Retina (tissue), 1 donor: ENCODE results near the gene EDN1.

Source experiments
- DNase-seq: peaks from one replicate; pipeline ENCODE4 v3.0.0-alpha.2; 2016

EDN1 gene

DNA sequence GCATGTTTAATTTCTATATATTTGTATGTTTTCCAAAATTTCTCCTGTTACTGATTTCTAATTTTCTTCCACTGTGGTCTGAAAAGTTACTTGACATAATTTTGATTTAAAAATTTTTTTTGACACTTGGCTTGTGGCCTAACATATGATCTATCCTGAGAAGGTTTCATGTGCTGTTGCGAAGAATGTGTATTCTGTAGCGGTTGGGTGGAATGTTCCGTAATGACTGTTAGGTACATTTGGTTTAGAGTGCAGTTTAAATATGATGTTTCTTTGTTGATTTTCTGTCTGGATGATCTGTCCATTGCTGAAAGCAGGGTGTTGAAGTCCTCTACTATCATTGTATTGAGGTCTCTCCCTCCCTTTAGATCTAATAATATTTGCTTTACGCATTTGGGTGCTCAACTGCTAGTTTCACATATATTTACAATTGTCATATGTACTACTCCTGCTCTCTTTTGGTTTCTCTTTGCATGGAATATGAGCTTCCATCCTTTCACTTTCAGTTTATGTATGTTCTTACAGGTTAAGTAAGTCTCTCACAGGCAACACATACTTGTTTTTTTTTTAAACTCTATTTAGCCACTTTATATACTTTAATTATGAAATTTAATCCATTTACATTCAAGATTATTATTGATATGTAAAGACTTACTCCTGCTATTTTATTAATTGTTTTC, 19.5 kb upstream of the EDN1 start:
- DNase-seq, result no peak

GRCh38 chr6:12271594-12271993, 18.6 kb upstream of the EDN1 start:
- DNase-seq, result no peak

GRCh38 chr6:12271997-12272396, 18.2 kb upstream of the EDN1 start:
- no peak for DNase-seq

DNA sequence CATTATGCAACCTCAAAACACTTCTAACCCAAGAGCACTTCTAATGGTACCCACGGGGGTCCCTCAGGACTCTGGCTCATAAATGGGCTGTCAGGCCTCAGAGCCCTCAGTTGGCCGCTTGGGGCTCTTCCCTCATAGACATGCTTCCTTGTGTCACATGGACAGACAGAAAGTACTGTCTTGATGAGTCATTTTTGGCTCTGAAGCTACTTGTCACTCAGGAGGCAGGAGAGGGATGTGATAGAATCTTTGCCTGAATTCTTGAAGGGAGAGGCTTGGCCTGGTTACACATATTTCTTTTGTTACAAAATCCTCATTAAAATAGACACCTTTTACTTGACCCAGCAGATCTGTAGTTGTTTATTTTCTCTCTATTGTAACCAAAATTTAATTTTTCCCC, 15.1 kb upstream of the EDN1 start:
- no peak for DNase-seq

DNA sequence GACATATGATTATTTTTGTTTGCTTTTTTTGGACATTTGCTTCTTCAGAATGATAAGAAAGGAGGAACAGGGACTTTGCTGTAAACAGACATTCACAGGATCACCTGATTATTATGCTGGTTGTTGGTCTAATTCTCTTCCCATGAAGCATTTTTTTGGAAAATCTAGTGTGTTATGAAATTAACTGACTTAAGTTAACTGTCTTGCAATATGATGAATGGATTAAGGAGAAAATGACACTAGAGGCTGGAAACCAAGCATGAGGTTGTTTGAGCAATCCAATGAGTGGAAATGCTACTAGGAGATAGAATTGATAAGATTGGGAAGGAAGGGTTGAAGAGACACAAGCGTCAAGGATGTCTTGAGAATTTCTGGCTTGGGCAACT, 13.2 kb upstream of the EDN1 start:
- no peak for DNase-seq

- no peak for DNase-seq
Measured at GRCh38 chr6:12277386-12277785, 12.8 kb upstream of the EDN1 start.

DNA sequence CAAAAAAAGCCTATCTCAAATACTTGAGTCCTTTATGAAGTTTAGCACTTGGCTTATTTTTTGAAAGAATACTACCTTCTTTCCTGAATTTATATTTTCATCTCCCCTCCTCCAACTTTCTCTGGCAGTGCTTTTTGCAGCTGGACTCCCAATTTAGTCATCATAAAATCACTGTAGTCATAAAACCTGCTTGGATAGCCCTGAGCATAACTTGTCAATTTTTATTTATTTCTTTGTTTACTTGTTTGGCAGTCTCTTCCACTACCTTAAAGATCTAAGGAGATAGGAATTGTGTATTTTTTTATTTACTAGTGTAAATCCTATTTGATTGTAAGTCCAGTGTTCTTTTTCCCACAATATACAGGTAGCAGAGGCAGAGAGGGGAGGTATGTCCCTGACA, 11.2 kb upstream of the EDN1 start:
- no peak for DNase-seq

DNA sequence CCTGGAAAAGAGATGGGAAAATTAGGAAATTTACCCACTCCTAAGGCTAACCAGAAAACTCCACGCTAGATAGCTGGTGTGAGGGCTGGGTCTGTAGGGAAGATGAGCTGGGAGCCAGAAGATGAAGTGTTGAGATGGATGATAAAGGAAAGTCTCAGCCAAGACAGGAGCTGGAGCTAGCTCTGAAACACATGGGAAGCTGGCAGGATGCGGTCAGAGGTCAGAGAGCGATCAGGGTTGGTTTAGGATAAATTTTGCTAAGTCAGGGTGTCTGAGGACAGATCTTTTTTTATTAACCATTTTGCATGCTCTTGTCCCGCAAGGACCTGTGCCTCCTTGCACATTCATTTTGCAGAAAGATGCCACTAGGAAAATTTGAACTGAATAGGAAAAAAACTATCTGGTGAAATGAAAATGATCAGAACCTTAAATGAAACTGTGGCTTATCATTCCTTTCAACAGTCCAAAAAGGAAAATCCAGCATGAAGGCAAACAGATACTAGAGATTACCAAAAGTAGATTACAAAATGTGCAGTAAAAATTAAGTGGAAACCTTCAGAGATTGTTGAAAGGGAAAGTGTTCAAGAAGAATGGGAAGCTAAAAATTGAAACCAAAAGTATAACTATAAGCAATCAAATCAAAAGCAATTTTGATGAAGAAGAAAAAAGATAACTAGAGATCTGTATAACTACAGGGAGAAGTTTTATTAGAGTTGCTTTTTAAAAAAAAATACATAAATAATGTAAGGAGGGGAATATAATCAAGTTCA, 10.7 kb upstream of the EDN1 start:
- no peak for DNase-seq

GRCh38 chr6:12280458-12280857, 9.7 kb upstream of the EDN1 start:
- DNase-seq, result no peak

DNA sequence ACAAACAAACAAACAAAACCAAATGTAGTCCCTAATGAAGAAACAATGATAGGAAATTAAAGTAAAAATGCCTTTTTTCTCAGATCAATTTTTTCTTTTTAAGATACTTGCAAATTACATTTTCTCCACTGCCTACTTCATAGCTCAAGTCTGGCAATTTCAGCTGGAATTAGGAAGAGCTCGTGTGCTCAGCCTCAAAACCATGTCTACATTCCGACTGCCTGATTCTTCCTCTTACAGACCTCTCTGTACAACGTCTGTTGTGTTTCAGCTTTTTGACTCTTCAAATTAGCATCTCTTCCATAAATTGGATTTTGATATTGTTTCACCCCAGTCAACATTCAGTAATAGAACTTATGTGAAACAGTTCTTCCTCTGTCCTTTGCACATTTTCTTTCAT, 9.3 kb upstream of the EDN1 start:
- no peak for DNase-seq

DNA sequence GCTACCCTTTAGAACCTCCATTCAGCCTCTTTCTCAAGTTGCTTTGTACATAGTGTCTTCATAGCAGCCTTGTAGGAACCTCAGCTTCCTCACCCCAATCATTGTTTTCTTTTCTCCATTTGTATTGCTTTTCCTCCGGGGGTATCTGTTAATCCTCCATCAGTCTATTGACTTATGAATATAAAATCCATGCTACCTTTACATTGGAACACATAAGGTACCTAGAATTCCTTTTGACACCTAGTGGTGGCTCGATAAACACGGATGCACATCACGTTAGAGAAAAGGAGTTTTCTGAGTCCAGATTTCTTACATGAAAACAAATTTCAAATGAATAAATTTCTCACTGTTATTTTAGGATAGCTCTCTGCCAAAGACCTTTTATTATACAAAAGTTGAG, 6.3 kb upstream of the EDN1 start:
- no peak for DNase-seq

DNA sequence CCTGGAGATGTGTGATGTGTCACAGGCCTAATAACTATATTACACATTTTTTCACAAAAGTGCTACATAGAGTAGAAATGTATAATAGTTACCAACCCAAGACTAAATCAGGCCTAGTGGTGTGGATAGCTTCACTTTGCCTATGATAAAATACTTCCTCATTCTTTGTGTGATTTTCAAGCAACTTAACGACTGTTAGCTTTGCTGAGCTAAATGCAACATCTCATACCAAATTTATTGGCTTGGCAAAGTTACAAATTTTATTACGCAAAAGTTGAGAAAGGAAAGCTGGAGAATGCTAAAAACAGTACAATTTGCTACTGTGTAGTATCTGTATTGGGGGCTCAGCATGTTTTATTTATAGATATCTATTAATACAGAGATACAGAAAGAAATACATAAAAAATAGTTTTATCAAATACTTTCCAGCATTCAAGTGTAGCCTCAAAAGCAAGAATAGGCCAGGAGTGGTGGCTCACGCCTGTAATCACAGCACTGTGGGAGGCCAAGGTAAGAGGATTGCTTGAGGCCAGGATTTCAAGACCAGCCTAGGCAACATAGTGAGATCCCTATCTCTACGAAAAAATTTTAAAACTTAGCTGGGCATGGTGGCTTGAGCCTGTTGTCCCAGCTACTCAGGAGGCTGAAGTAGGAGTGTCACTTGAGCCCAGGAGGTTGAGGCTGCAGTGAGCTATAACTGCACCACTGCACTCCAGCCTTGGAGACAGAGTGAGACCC, 3.6 kb upstream of the EDN1 start:
- no peak for DNase-seq

DNA sequence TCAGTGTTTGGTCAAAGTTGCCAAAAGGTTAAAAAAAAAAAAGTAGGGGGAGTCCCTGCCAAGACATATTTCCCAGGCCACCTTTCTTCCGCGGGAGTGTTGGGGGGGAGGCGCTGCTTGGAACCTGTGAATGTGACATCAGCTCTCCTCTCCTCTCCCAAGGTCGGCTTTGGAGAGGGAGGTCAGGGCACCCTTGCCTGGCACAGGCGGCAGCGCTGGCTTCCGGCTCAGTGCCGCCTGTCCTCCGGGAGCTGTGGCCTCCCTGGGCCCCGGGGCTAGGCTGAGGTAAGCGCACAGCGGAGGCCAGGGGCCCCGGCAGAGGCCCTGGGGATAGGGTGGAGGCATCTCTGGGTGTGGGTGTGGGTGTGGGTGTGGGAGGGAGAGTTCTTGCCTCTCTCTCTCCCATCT, 1.9 kb upstream of the EDN1 start:
- no peak for DNase-seq

DNA sequence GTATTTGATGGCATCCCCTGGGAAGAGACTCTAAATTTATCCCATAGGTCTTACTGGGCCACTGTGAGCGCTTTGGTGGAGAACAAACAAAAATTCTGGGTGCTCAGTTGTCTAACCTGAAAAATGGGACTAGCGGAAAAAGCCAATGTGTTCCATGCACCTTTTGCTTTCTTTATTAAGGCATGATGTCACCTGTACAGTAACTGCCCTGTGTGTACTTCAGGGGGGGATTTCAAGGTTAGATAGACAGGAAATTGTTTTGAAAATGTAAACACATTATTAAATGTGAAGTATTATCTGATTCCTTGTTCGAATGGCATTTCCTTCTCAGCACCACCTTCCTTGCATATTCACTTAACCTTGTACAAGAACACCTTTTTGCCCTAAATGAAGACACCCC, 1.2 kb upstream of the EDN1 start:
- DNase-seq, result no peak

DNA sequence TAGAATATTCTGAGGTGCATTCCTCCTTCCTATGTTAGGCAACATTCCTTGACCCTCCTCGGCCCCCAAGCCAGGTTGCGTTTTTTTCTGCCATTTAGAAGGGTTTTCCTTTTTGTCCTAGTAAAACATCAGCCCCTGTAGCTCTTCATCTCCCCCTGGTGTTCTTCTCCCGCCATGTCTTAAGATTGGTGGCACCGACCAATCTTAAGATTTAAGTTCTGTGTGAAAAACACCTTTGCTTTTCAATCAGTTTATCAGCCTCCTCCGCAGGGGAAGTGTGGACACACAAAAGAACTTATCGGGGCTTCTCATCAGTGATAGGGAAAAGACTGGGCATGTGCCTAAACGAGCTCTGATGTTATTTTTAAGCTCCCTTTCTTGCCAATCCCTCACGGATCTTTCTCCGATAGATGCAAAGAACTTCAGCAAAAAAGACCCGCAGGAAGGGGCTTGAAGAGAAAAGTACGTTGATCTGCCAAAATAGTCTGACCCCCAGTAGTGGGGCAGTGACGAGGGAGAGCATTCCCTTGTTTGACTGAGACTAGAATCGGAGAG, 719 bp upstream of the EDN1 start:
- DNase-seq, result peak; percentile 68

DNA sequence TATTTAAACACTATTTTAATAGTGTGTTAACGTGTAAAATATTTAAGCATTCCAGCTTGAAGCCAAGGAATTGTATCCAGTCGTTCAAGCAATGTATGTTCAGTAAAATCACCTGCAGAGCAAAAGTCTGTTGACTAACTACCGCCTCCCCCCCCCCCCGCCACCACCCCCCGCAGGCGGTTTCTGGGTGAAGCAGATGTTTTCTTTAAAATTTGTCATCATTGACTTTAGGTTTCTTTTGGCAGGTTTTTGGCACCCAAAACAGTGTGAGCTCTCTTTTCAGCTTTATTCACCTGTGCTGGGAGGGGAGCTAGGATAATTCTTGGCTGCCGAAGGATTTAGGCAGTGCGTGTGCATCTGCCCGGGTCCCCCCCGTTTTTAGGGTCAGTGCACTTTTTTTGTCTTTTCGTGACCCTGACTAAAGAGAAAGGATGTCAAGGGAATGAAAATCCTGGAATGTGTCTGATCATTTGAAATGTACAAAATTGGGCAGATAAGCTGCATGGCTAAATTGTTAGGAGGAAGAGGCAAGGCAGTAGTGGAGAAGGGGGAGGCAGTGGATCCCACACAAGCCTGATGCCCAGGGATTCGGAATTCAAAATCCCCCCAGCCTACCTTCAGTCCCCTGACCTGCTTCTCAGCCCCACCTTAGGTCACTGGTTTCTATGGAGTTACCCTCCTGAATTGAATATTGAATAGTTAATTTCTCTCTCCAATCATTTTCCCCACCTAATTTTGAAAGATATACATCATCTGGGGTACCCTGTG, 1.1 kb downstream of the EDN1 start:
- DNase-seq, result no peak

- DNase-seq, result peak; percentile 68
Measured at GRCh38 chr6:12291839-12292604, 1.9 kb downstream of the EDN1 start.

DNA sequence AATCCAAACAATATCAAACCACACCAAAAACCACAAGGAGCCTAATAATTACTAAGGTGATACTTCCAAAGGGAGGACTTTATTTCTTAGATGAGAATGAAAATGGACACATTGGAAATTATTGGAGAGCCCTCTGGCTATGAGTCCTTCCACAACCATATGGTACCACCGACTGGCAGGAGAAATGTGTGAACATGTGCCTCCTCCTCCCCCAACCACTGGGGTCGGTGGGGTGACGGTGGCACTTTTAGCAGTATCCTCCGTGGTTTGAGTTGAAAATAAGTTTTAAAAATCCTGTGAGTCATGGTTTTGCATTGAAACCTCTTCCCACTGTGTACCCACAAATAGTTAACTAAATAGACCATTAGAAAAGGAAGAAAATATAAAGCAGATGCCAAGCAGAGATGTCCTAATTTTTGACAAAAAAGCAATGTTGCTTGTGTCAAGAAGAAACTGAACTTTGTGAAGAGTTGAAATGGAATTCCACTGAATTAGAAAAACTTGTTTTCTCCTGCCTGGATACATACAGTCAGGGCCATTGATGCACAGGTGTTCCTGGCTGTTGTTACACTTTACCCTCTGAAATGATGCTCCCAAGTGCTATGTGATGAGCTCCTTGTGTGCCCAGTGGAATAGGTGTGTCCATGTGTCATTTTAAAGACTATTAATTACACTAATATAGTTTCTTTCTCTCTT, 3.2 kb downstream of the EDN1 start:
- DNase-seq, result no peak

GRCh38 chr6:12293931-12294807, 4.0 kb downstream of the EDN1 start:
- DNase-seq, result no peak

DNA sequence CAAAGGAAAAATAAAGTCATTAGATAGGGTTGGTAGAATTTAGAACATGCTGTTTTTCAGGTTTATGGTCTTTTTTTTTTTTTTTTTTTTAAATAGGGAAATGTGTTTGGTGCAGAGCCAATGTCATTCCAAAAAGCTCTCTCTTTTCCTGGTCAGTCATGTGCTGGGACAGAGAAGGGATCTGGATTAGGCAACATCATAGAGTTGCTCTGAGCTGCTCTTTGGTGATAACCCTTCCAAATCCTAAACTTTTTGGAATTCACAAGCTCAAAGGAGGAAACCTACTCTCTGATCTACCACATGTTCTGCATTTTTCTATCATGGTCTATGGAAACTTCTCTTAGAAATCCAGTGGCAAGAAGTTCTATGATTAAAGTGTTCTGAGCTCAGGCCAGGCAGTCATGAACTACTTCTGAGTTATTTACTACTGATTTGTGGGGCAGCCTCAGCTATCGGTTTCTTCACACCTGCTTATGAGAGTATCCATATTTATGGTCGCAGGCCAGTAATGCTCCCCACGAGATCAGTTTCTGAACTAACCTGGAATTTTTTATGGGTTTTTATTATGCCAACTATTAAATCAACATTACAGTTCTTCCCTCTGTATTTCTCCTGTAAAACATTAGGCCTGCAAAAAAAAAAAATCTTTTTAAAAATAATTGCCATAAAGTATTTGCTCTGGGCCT, 4.8 kb downstream of the EDN1 start:
- DNase-seq, result no peak
